NK-92 (cell line): ENCODE data around the gene LILRA6.
"Not testable (repeated sequence)": the region's sequence is repeated elsewhere in the genome, so short reads cannot be mapped to it uniquely, and the experiment has no call there.

ENCODE experiments used
- DNase-seq: peaks from one replicate; lab custom pipeline; 2025; ENCODE audit not compliant: unreplicated experiment; lab: John Stamatoyannopoulos, UW

The LILRA6 gene

GRCh38 chr19:54233941-54234340 lies 8.6 kb downstream of the LILRA6 start:
- no peak for DNase-seq

DNA sequence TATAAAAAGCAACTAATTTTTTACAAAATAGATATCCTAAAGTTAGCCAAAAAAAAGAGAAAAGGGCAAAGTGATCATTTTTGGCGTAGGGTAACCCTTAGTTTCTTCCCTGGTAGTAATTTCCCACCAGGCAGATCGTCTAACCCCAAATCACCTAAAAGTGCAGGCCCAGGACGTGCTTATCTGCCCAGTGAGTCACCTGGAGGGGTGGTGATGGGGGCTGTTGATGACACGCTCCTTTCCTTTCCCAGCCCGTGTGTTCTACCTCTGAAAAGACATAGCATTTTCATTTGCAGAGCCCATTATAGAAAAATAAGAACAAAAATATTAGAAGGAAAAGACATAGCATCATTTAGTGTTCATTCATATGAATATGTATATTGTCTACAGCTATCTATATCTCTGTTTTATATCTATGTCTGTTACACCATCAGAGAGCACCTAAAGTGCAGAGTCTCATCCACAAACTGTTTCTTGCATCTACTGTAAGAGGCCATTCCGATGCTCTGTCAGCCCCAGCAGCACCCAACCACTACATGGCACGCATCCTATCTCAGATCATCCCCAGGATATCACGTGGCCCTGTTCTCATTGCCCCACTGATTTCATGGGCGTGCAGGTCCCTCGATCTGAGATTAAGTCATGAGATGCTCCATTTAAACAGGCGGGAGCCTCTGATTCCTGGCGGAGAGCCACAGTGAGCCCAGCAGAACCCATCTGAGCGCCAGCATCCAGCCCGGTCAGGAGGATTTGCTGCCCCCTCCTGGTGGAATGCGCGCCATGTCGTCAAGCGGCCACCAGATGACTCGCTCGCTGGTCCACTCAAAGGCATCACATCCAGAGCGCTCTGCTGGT lies 11.3 kb downstream of the LILRA6 start:
- no peak for DNase-seq

GRCh38 chr19:54230031-54230430 lies 12.6 kb downstream of the LILRA6 start:
- DNase-seq = no peak

GRCh38 chr19:54229146-54229545 lies 13.4 kb downstream of the LILRA6 start:
- DNase-seq = no peak

GRCh38 chr19:54224619-54225018 lies 18.0 kb downstream of the LILRA6 start:
- DNase-seq = not testable (repeated sequence)

GRCh38 chr19:54223937-54224281 lies 18.7 kb downstream of the LILRA6 start:
- DNase-seq = not testable (repeated sequence)

GRCh38 chr19:54223277-54223936 lies 19.2 kb downstream of the LILRA6 start:
- not testable (repeated sequence) for DNase-seq

GRCh38 chr19:54222474-54223276 lies 19.9 kb downstream of the LILRA6 start, which contains the start of gene LILRB3:
Gene LILRB3, minus strand, starts transcription at chr19:54223007. Its CDS starts 31 bp downstream, at chr19:54222976.
- not testable (repeated sequence) for DNase-seq

DNA sequence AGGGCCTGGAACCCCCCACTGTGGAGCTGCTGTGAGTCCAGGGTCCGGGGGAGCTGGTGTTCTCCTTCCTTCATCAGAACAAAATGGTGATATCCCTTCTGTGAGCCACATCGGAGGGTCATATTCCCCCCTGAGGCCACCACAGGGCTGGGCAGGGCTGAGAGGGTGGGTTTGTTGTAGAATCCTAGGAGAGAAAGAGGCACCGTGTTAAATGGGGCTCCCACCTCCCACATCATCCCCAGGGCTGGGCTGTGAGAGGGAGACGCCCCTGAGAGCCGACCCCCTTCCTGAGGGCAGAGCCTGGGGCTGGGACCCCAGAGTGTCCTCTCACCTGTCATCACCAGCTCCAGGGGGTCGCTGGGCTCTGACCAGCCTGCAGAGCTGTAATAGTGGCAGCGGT lies 20.6 kb downstream of the LILRA6 start:
- not testable (repeated sequence) for DNase-seq

GRCh38 chr19:54219702-54220101 lies 22.9 kb downstream of the LILRA6 start:
- DNase-seq = not testable (repeated sequence)

GRCh38 chr19:54218960-54219661 lies 23.5 kb downstream of the LILRA6 start:
- no peak for DNase-seq

- no peak for DNase-seq
Observed at GRCh38 chr19:54218259-54218658, 24.3 kb downstream of the LILRA6 start.

GRCh38 chr19:54217517-54218247 lies 24.9 kb downstream of the LILRA6 start:
- not testable (repeated sequence) for DNase-seq

GRCh38 chr19:54216869-54217268 lies 25.7 kb downstream of the LILRA6 start:
- no peak for DNase-seq

- not testable (repeated sequence) for DNase-seq
Observed at GRCh38 chr19:54214734-54215133, 27.9 kb downstream of the LILRA6 start.

- not testable (repeated sequence) for DNase-seq
Observed at GRCh38 chr19:54214217-54214616, 28.4 kb downstream of the LILRA6 start.

DNA sequence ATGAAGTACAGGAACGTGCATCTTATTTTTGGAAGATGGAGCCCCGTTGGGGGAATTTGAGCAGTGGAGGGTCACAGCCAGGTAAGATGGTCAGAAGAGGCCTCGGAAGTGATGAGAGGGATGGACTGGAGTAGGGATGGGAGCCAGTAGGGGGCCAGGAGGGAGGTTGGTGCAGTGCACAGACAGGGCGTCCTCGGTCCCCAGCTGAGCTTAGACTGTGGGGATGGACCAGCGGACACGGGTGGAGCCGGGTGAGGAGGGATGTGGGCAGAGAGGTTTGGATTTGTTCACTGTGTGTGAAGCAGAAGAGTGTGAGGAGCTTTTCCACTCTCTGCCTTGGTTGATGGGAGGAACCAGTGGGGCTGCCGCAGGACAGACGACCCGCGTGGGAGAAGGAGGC lies 31.4 kb downstream of the LILRA6 start:
- no peak for DNase-seq

- DNase-seq = no peak
Observed at GRCh38 chr19:54209811-54210494, 32.6 kb downstream of the LILRA6 start.

DNA sequence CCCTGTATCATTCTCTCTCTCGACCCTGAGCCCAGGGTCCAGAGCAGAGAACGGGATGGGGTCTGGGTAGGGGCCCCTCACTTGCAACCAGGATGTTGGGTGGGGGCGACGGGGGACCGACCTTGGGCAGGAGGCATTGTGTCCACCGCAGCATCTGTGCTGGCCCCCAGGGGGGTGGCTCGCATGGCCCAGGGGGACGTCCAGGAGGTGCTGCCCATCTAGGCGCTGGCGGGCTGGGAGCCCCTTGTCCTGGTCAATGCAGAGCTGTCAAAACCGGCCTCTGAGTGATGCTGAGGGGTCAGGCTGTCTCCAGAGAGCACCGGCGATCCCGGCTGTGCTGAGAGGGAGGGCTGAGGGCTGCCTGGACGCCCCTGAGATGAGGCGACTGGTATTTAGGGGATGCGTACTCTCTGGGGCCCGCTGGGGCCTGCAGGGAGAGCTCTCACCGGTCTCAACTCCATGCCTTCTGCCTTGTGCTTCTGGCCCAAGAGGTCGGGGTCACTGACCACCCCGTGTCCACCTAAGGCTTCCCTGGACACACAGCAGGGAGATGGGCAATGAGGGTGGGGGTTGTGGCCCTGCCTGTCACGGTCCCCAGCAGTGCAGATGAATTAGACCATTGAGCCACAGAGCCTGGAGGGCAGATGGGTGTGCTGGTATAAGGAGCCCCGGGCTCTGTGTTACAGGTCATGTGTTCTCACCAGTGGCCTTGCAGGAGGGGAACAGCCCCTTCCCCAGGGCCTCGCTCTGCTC lies 33.4 kb downstream of the LILRA6 start:
- DNase-seq = no peak
